K562 (cell line): ENCODE results near the gene STX2. TPM values are rescaled to one million over a fixed set of nuclear protein-coding genes. Genes with fewer than 3 reads are reported as not detected.

ENCODE experiments used
- CHD4 ChIP-seq: fragments of 200-600 bp; sonication (generic); IDR thresholded peaks from 3 replicates; pipeline ENCODE4 v1.6.1; 2012; ENCODE audit warnings: low read depth, mild to moderate bottlenecking, mixed read lengths, low read length, inconsistent platforms; ENCODE audit not compliant: insufficient read depth, insufficient replicate concordance, poor library complexity, severe bottlenecking
- FOXP4 ChIP-seq: sonication (generic); formaldehyde crosslinking; IDR thresholded peaks from 2 replicates; pipeline ENCODE4 v1.8.0; 2022; ENCODE audit warnings: mild to moderate bottlenecking, missing genetic modification reagents, borderline replicate concordance
- GTF2E2 ChIP-seq: fragments of 200-800 bp; sonication (Bioruptor generic); IDR thresholded peaks from 2 replicates; pipeline ENCODE4 v1.6.1; 2016; ENCODE audit warnings: missing genetic modification characterization, missing compliant biosample characterization
- HOXB6 ChIP-seq: fragments of 250-450 bp; sonication (Bioruptor Pico); IDR thresholded peaks from 2 replicates; pipeline ENCODE4 v1.5.1; 2022; ENCODE audit warnings: mild to moderate bottlenecking, borderline replicate concordance
- MLX ChIP-seq, 2 experiments: fragments of 450-650 bp in 1 of 2; sonication (generic) in 1 of 2; formaldehyde crosslinking; conservative IDR thresholded peaks; 2 replicates each; pipeline versions ENCODE4 v1.4.0 to v1.8.1; 2020 to 2022; ENCODE audit warnings: mild to moderate bottlenecking in 1 of 2, missing genetic modification reagents in 1 of 2
- MNT ChIP-seq, 2 experiments: fragments of 450-650 bp; conservative IDR thresholded peaks; 2 replicates each; pipeline ENCODE4 v1.6.1; 2017; ENCODE audit warnings: mild to moderate bottlenecking in 2 of 2, moderate library complexity in 2 of 2
- PHTF2 ChIP-seq: fragments of 250-450 bp; sonication (Bioruptor Pico); IDR thresholded peaks from 2 replicates; pipeline ENCODE4 v1.5.0; 2021; ENCODE audit warnings: mild to moderate bottlenecking
- RBM22 ChIP-seq: fragments of 200-400 bp; formaldehyde crosslinking; IDR thresholded peaks from 2 replicates; pipeline ENCODE4 v1.6.1; 2018; ENCODE audit warnings: low read length, low read depth; ENCODE audit not compliant: poor library complexity, severe bottlenecking
- RCOR1 ChIP-seq, 2 experiments: IDR thresholded peaks; 2 replicates each; pipeline ENCODE4 v1.6.1; 2012; ENCODE audit warnings: low read depth in 2 of 2, low read length in 2 of 2, borderline replicate concordance in 1 of 2, improper control_type of control experiment in 1 of 2
- ZBTB11 ChIP-seq, 3 experiments: fragments of 200-800 bp in 1 of 3; fragments of 250-450 bp in 1 of 3; fragments of 450-650 bp in 1 of 3; sonication (Bioruptor Pico) in 1 of 3; sonication (Bioruptor generic) in 1 of 3; formaldehyde crosslinking in 1 of 3; IDR thresholded peaks; 2 replicates each; pipeline versions ENCODE4 v1.6.1 to v1.8.0; 2016 to 2022; ENCODE audit warnings: mild to moderate bottlenecking in 2 of 3, missing genetic modification characterization in 2 of 3, missing compliant biosample characterization in 1 of 3, moderate library complexity in 1 of 3
- ZBTB33 ChIP-seq: sonication (generic); formaldehyde crosslinking; IDR thresholded peaks from 2 replicates; pipeline ENCODE4 v1.8.1; 2023; ENCODE audit warnings: mild to moderate bottlenecking, missing genetic modification reagents
- ZNF165 ChIP-seq: fragments of 250-450 bp; sonication (Bioruptor Pico); IDR thresholded peaks from 2 replicates; pipeline ENCODE4 v1.4.0; 2020; ENCODE audit warnings: borderline replicate concordance
- ZNF561 ChIP-seq: fragments of 450-650 bp; formaldehyde crosslinking; conservative IDR thresholded peaks from 2 replicates; pipeline ENCODE4 v1.4.0; 2020; ENCODE audit warnings: mild to moderate bottlenecking, moderate library complexity
- polyA plus RNA-seq, 8 experiments: library from polyadenylated mRNA; depleted of rRNA in 4 of 8; stranded (reverse) in 5 of 8; unstranded in 3 of 8; fragments of >200 nt; fragmentation: Nextera tagmentation in 2 of 8; fragmentation: Illumina TruSeq in 1 of 8; extraction: Ambion mirVana in 2 of 8; extraction: Trizol in 1 of 8; gene quantifications; 2 replicates each; pipeline versions ENCODE4 v1.2.1 to v1.2.3, GENCODE V29; 2011 to 2014; ENCODE audit warnings: inconsistent platforms in 1 of 8, missing spikeins in 1 of 8
- total RNA-seq, 7 experiments: library from RNA; depleted of rRNA in 6 of 7; stranded (reverse); fragments of >200 nt in 6 of 7; fragmentation: Illumina TruSeq in 2 of 7; extraction: Trizol in 2 of 7; gene quantifications; 2 replicates each; pipeline versions ENCODE4 v1.2.1 to v1.2.3, GENCODE V29; 2011 to 2021; ENCODE audit warnings: low replicate concordance in 1 of 7

STX2 gene
- total and polyA plus RNA-seq, 9 of the 15 experiments (the other 6 are each of a cell fraction or from before 2014, with no cell fraction given) = 22.2 to 54.6 (median 30.8) TPM

- TF ChIP-seq ZBTB33 (CRISPR knock-in tag) (no peak), MLX (CRISPR knock-in tag; conservative IDR thresholded peaks at IDR 0.05) (0 out of 4 replicates have a peak, but pooled peaks of 1 of the 2 experiments have one; percentile 43), GTF2E2 (0 out of 2 replicates have a peak, but pooled peaks have one; percentile 73), HOXB6 (no peak), ZNF561 (CRISPR knock-in tag) (no peak), RBM22 (peak; percentile 45), ZBTB11 (CRISPR knock-in tag; IDR thresholded peaks at IDR 0.05) (peak in 1 of 3 experiments; percentile 62; a peak in 2 of 6 replicates), ZNF165 (CRISPR knock-in tag) (no peak), RCOR1 (IDR thresholded peaks at IDR 0.05; ENCODE audit: borderline replicate concordance in 1 of 2, low read depth in 2 of 2, low read length in 2 of 2) (no peak), FOXP4 (CRISPR knock-in tag) (no peak), CHD4 (no peak), MNT (conservative IDR thresholded peaks at IDR 0.05) (peak; percentile 44 to 75), PHTF2 (CRISPR knock-in tag) (no peak)
Observed at GRCh38 chr12:130872179-130873096, 33.4 kb upstream of the STX2 start (continued).
